ENCODE measurements around the gene LSR.

The LSR gene

DNA sequence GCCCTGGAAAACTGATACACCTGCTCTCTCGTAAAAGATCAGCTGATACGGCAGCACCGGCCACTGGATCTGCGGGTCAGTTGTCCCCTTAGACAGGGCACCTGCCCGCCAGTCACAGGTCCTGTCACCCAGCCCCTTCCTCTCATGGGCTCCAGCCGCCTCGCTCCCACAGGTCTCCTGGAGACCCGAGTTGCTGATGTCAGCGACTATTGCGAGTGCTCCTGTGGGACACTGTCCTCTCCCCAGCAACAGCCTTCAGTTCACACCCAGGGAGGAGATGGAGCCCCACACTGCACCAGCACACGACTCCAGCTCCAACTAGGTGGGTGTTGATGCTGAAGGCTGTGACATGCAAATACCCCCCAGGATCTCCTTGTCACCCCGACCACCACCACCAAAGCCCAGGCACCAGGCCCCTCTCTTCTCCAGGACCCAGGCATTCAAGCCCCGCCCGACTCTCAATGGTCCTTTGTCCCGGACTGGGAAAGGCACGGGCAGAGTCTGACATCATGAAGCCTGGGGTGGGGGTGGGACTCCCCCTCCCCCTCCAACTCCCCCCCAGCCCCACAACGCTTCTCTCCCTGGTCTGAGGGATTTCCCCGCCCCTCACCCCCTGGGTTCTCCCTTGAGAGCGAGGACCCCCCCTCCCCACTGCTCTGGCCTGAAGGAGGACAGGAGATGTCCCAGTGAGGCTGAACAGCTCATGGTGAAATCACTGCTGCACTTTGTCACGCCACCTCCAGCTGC is 41.8 kb downstream of the LSR start:
- no peak for DNase-seq

GRCh38 chr19:35291259-35291658 is 42.5 kb downstream of the LSR start:
- DNase-seq, result no peak

DNA sequence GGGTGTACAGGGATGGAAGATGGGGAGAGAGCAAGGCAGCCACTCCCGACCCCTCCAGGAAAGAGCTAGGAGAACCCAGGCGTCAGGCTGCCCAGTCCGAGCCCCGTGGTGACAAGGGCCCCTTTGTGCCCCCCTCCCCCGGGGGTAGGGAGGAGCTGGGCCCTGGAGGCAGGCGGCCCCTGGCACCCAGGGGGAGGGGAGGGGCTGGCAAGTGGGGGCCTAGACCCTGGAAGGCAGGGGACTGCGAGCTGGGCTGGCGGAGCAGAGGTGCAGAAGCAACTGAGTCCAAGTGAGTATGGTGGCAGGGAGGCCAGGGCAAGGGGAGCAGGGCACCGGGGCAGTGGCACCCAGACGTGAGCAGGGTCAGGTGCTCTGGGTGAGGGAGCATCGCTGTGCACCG is 43.1 kb downstream of the LSR start, which contains the start of gene MAG:
TSS of gene MAG (plus strand) at position 246 of the 400 bp plus-strand sequence. CDS start 3,248 bp downstream, outside the sequence.
- no peak for DNase-seq

- no peak for DNase-seq
These were observed 43.9 kb downstream of the LSR start for GRCh38 chr19:35292421-35293362.

GRCh38 chr19:35293363-35293739 is 44.5 kb downstream of the LSR start:
- no peak for DNase-seq

DNA sequence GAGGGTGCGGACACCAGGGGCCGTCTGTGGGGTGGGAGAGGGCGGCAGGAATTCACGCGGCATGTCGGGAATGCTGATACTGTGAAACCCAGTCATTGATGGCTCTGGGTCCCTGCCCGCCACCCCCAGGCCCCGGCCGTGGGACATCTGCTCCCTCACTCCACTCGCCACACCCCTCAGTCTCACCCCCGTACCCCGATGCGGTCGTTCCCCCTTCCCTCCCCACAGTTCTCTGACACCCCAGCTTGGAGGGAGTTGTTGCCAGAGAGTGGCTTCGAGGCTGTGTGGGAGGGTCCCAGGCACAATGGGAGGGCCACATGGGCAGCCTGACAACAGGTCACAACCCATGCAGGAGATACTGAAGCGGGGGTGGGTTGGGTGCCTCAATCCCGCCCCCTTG is 45.0 kb downstream of the LSR start:
- no peak for DNase-seq

DNA sequence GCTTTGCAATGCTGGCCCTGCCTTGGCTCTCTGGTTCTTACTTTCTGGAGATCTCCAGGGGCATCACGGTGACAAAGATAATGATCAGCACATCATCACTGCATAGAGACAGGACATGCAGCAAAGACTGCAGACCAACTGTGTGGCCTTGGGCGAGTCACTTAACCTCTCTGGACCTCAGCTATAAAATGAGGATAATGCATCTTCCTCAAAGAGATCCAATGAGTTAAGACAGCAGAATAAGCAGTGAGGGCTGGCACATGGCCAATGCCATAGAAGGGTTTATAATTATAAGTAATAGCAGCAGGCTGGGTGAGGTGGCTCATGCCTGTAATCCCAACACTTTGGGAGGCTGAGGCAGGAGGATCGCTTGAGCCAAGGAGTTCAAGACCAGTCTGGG is 45.5 kb downstream of the LSR start:
- no peak for DNase-seq

DNA sequence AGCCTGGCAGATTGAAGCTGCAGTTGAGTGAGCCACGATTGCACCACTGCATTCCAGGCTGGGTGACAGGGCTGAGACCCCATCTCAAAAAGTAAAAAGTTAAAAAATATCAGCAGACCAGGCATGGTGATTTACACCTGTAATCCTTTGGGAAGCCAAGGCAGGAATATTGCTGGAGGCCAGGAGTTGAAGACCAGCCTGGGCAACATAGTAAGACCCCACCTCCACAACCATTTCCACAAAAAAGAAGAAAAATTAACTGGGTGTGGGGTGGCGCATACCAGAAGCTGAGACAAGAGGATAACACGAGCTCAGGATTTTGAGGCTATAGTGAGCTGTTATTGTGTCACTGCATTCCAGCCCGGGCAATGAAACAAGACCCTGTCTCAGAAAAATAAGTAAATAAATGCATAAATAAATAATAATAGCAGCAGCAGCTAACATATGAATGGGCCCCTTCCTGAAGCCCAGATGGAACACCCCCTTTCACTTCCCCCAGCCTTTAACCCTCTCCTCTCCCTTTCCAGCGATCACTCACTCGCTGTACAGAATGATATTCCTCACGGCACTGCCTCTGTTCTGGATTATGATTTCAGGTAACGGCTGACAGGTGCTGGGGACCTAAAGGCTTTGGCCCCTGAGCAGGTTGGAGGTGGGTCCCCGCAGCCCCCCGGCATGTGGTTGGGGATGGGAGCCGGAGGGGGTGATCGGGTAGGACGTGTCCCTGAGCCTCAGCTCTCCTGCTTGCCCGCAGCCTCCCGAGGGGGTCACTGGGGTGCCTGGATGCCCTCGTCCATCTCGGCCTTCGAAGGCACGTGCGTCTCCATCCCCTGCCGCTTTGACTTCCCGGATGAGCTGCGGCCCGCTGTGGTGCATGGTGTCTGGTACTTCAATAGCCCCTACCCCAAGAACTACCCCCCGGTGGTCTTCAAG is 46.3 kb downstream of the LSR start:
- DNase-seq, result no peak

DNA sequence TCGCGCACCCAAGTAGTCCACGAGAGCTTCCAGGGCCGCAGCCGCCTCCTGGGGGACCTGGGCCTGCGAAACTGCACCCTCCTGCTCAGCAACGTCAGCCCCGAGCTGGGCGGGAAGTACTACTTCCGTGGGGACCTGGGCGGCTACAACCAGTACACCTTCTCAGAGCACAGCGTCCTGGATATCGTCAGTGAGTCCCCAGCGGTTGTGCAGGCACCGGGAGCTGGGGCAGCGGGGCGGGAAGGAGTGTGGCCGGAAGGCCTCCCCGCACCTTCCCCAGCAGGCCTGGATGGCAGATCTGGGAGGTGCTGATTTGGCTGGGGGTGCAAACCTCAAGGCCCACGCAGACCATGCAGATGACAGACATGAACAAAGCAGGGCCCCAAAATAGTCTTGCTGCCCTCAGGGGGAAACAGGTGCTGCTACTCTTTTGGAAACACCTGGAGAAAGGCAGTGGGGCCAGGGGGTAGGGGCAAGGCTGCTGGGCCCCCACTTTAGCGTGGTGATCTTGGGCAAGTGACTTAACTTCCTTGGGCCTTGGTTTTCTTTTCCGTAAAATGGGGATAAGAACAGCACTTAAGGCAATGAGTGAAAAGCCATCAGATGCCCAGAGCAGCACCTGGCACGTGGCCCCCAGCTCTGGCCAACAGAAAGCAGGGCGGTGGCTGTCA is 47.1 kb downstream of the LSR start:
- DNase-seq, result no peak

- no peak for DNase-seq
These were observed 48.1 kb downstream of the LSR start for GRCh38 chr19:35296644-35297514.

DNA sequence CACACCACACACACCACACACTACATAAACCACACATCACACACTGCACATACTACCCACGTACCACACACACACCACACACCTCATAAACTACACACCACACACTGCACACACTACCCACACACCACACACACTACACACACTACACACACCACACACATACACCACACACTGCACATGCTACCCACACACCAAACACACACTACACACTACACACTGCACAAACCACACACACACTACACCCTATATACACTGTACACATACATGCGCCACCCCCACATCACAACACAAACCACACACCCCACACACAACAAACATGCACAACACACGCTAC is 48.7 kb downstream of the LSR start:
- no peak for DNase-seq

DNA sequence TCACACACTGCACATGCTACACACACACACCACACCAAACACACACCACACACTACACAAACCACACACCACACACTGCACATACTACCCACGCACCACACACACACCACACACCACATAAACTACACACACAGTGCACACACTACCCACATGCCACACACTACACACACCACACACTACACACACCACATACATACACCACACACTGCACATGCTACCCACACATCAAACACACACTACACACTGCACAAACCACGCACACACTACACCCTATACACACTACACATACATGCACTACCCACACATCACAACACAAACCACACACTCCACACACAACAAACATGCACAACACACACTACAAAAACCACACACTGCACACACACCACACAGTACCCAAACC is 49.1 kb downstream of the LSR start:
- DNase-seq, result no peak

- DNase-seq, result no peak
These were observed 49.8 kb downstream of the LSR start for GRCh38 chr19:35298561-35298972.

GRCh38 chr19:35299523-35300338 is 50.9 kb downstream of the LSR start:
- DNase-seq, result no peak

GRCh38 chr19:35300339-35300649 is 51.5 kb downstream of the LSR start:
- no peak for DNase-seq

GRCh38 chr19:35301961-35302360 is 53.2 kb downstream of the LSR start:
- no peak for DNase-seq

DNA sequence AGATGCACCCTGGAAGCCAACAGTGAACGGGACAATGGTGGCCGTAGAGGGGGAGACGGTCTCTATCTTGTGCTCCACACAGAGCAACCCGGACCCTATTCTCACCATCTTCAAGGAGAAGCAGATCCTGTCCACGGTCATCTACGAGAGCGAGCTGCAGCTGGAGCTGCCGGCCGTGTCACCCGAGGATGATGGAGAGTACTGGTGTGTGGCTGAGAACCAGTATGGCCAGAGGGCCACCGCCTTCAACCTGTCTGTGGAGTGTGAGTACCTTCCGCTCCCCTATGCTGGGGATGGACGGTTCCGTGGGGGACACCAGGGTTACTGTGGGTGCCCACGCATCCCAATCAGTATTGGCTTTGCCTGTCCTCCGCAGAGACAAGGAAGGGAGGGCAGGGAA is 53.6 kb downstream of the LSR start:
- no peak for DNase-seq

DNA sequence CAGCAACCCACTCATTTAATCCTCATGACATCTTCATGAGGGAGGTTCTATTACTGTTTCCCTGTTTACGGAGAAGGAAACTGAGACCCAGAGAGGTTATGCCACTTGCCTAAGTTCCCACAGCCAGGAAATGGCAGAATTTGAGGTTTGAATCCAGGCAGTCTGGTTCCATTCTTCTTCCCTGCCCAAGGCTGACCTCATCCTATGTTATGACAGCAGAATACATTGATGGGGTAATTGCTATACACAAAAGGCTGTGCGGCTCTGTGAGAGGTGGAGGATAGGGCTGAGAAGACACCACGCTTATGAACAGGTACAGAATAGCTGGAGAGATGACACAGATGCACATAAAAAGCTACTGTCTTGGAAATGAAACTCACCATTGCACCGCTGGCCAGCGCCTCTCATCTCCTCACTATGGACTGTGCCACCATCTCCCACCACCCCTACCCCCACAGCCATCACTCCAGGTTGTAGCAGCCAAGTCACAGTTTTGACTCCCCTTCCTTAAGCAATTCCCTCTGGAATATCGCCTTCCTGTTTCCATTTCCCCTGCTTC is 54.6 kb downstream of the LSR start:
- DNase-seq, result no peak

- no peak for DNase-seq
These were observed 55.2 kb downstream of the LSR start for GRCh38 chr19:35304036-35304435.

DNA sequence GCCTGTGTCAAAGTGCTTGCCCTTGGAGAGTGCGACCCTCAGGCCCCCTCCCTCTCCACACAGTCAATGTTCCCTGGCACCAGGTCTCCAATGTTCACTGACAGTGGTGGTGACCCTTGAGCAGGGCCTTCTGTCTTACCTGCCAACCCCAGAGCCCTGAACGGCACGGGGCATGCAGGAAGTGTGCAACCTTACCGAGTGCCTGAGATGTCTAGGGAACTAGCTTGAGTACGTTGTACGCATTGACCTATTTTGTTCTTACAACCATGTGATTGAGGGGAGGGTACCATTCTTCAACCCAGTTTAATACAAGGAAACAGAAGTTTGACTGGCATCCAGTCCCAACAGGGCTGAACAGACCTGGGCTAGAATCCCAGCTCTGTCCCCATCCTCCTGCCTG is 56.4 kb downstream of the LSR start:
- DNase-seq, result no peak

Data from SIG-M5 (cell line).